DMS153 (cell line): ENCODE measurements around the gene PIGH.
"Not testable (repeated sequence)": the region's sequence is repeated elsewhere in the genome, so short reads cannot be mapped to it uniquely, and the experiment has no call there.

Source experiments
- DNase-seq: peaks from one replicate; lab custom pipeline; 2025; lab: John Stamatoyannopoulos, UW

The PIGH gene

GRCh38 chr14:67609642-67610310 is 9.7 kb upstream of the PIGH start:
- DNase-seq: no peak

DNA sequence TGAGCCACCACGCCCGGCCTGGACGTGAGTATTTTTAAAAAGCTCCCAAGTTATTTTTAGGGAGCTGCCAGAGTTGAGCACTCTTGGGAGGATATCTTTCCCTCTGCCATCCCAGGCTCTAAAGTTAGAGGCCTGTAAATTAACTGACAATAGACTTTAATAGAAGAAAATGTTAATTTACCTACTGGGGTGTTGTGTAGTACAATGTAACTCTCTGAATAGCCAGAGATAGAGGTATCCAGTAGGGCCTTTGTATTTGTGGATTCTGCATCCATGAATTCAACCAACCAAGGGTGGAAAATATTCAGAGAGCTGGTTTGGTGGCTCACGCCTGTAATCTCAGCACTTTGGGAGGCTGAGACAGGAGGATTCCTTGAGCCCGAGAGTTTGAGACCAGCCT is 7.6 kb upstream of the PIGH start:
- DNase-seq: no peak

DNA sequence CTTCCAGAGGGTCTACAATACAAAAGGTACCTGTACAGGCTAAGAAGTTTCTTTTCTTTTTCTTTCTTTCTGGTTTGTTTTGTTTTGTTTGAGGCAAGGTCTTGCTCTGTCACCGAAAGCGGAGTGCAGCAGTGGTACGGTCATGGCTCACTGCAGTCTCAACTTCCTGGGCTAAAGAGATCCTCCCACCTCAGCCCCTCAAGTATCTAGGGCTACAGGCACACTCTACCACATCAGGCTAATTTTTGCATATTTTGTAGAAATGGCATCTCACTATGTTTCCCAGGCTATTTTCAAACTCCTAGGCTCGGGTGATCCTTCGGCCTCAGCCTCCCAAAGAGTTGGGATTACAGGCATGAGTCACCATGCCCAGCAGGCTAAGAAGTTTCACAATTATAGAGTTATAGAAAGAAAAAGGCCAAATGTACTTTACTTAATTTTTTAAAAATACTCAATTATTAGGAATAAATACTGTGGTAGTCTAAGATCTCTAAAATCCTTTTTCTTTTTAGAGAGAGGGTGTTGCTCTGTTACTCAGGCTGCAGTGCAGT is 3.0 kb upstream of the PIGH start:
- DNase-seq: no peak

GRCh38 chr14:67602076-67602475 is 2.0 kb upstream of the PIGH start:
- no peak for DNase-seq

- not testable (repeated sequence) for DNase-seq
Measured at GRCh38 chr14:67600562-67600974, 500 bp upstream of the PIGH start.

DNA sequence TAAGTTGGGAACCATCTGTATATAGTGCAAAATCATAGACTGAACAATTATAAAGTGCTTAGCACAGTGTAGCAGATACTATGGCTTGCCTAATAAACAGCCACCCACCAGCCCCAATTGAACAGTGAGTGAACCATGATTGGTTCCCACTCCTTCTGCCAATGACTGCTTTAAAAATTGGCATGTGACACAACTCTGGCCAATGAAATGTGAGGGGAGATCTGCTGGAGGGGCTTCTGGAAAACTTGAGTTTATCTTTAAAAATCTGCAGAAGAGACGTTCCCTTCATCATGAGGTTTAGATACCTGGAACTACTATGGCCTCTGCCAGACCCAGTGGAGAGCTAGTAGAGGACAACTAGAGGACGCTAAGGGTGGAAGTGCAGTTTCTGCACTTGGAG is 4.7 kb downstream of the PIGH start:
- no peak for DNase-seq

DNA sequence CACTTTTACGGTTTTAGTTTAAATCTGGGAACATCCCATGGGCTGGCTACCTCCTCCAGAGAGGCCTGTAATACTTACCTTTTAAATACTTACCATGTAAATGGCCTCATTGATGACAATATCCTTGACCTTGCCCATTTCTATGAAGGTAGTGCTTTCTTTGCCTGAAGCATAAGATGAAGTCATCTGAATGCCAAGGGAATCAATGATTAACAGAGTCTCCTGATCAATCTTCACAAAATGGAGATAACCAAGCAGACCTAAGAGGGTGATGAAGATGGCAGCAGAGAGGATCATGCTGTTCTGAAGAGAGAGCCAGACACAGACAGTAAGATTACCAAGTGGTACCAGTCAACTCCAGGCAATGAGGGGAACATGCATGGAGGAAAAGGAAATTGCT is 6.4 kb downstream of the PIGH start:
- DNase-seq: not testable (repeated sequence)

DNA sequence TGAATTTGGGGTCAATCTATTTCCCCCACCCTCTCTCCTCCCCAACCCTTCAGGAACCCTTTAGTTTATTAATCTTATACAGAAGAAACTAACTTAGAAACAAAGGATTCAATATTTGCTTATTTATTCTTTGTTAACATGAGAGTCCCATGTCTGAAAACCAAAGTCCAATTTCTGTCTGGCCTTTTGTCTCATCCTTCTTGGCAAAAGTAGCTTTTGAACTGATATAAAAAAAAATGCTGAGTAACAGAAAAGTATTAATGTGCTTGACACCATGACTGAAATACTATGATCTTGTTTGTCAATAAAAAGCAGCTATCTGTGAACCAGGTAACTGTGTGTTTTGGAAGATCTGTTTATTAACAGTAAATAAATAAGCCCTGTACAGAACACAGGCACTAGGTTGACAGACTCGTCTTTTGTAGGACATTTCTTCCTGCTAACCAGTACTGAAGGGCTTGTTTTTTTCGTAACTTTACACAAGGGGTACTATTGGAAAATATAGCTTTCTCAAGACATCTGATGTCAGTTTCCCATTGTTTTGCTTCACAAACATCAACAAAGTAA is 10.8 kb downstream of the PIGH start:
- no peak for DNase-seq

DNA sequence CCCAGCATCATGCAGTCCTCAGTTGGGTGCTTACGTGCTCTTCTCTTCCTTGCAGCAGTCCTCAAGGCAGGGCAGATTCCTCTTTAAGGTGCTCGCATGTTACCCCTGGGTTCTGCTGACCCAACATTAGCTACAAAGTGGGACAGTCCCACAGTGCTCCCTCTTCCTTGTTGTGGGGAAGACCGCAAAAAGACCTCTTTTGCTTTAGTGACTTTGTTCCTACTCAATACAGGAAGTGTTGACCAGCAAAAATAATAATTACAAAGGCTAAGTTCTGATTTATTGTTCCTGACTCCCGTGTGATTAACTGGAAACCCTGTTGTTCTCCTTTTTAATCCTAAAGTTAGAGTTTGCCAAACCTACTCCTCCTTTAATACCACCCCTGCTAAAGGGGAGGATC is 13.7 kb downstream of the PIGH start:
- no peak for DNase-seq

GRCh38 chr14:67584978-67585377 is 15.1 kb downstream of the PIGH start:
- no peak for DNase-seq

DNA sequence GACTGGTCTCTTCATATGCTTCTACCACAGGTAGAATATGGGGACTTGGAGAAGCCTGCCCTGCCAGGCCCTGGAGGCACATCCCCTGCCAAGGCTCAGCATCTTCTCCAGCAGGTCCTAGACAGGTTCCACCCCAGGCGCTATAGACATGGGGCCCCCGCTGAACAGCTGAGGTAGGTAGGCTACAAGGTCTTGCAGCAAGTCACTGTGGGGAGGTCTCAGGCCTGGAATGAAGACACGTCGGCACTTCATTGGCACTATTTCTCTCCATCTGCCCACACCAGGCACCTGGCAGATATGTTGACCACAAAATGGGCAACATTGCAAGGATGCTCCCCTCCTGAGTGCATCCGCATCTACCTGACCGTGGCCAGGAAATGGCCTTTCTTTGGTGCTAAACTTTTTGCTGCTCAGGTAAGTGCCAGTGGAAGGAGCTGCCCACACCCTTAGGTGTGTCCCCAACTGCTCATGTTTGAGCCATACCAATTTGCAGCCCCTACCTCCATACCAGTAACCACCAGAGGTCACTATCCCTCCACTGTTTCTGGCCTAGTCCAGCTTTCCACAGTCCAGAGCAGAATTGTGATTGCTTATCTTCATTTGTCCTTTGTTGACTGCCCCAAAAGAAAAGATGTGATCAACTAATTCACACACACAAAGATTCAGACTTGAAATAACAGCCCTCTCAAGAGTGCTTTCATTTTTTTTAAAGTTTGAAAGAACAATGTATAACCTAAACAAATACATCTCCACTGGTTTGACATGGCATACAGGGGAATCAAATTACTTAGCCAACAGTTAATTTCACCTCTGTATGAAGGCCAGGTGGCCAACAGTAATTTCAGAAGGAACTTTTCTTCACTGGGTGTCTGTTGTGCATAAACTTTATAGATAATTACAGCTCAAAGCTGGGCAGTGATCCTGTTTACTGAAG is 16.1 kb downstream of the PIGH start:
- peak; percentile 3 for DNase-seq

DNA sequence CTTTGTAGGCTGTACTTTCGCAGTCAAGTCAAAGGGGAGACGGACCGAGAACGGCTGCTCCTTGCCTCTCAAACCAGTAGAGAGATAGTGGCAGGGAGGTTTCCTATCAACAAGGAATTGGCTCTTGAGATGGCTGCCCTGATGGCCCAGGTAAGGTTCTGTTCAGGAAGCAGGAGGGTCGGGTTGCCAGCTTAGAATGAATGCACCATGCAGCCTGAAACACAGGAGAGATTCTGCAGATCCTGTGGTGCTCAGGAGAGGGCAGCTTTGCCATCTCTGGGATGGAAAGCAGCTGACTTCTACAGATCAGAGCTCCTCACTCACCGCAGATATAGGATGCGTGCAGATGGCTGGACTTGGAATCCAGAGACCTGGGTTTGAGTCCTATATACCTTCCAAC is 18.0 kb downstream of the PIGH start:
- no peak for DNase-seq

- no peak for DNase-seq
Measured at GRCh38 chr14:67581643-67582042, 18.4 kb downstream of the PIGH start.

- no peak for DNase-seq
Measured at GRCh38 chr14:67580336-67581171, 19.5 kb downstream of the PIGH start.

GRCh38 chr14:67579636-67580035 is 20.4 kb downstream of the PIGH start:
- DNase-seq: no peak

DNA sequence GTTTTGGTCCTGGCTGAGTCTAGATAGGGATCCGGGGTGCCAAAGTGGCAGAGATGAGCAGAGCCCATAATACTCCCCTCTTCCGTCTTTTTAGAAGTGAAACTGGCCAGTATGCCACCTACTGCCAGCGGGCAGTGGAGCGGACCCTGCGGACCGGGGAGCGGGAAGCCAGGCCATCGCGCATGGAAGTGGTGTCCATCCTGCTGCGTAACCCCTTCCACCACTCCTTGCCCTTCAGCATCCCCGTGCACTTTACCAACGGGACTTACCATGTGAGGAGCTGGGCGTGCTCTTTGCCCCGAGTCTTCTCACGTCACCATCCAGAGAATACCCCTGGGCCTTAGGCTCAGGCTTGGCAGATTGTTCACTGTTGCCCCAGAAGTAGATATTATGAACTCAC is 21.0 kb downstream of the PIGH start:
- no peak for DNase-seq

GRCh38 chr14:67577909-67578749 is 21.9 kb downstream of the PIGH start:
- no peak for DNase-seq

GRCh38 chr14:67577181-67577808 is 22.8 kb downstream of the PIGH start:
- no peak for DNase-seq

DNA sequence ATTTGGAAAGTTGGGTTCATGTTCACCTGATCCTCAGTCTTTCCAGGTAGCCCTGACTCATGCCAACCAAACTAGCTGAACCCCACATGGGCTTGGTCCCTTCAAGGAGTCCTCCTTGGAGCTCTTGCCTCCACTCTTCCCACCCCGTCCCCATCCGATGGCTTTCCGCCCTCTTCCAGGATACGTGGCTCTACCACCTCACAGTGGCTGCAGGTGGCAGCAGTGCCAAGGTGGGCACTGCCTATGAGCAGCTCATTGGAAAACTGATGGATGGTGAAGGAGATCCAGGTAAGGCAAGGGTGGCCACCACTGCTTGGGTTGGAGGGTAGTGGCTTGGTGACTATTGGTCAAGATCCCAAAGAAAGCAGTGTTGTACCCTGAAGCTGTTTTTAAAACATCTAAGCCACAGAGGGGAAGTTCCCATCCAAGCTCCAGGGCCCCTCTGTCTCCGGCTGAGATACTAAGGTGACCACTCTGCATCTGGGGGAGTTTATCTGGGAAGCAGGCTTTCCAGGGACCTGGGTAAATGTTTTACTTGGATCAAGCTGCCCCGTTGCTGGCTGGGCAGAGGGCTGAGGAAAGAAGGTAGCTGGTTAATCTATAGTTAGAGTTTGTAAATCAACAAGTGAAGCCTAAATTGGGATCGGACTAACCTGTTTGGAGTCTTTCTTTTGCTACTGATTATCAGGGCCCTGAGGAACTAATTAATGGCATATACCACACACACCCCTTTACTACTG is 23.7 kb downstream of the PIGH start:
- DNase-seq: no peak

DNA sequence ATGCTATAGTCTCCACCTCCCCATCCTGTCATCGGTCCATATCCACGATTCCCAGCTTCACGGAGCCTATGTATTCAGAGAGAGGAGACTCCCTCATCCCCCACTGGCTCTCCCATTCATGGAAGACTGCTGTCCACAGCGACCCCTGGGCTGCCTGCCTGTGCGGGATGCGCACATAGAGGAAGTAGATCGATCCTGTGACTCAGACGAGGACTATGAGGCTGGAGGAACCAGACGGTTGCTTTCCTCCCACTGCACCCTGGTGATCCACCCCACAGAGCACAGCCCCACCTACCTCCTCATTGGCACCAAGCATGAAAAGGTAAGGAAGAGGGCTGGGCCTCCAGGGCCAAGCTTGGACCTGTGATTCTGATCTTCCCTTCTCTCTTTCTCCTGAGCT is 24.4 kb downstream of the PIGH start:
- no peak for DNase-seq
